HG02588 (cell line): Measurements from ENCODE around the gene EIF4E.
A peak's percentile ranks its signal among the peaks of the same experiment; 100 is the strongest.

ENCODE experiments used
- ATAC-seq: cut with Tn5 transposase; IDR thresholded peaks from one replicate; pipeline ENCODE4 v1.9.1; 2021; ENCODE audit warnings: mild to moderate bottlenecking, moderate library complexity; ENCODE audit not compliant: unreplicated experiment

The EIF4E gene

GRCh38 chr4:98928505-98929340 is at the start of gene EIF4E:
EIF4E (minus strand) TSS chr4:98929133; CDS start chr4:98929112, 21 bp downstream.
- peak; percentile 66 for ATAC-seq

- no peak for ATAC-seq
Observed at GRCh38 chr4:98977557-98977956, 48.6 kb upstream of the EIF4E start.

GRCh38 chr4:98976716-98977115 is 47.8 kb upstream of the EIF4E start:
- ATAC-seq, result no peak

- no peak for ATAC-seq
Observed at GRCh38 chr4:98969878-98970785, 41.2 kb upstream of the EIF4E start.

GRCh38 chr4:98967786-98968329 is 38.9 kb upstream of the EIF4E start:
- ATAC-seq, result no peak

GRCh38 chr4:98966926-98967325 is 38.0 kb upstream of the EIF4E start:
- ATAC-seq, result no peak

GRCh38 chr4:98963538-98964433 is 34.9 kb upstream of the EIF4E start:
- ATAC-seq, result no peak

GRCh38 chr4:98961770-98962169 is 32.8 kb upstream of the EIF4E start:
- ATAC-seq, result no peak

- no peak for ATAC-seq
Observed at GRCh38 chr4:98959411-98959810, 30.5 kb upstream of the EIF4E start.

- no peak for ATAC-seq
Observed at GRCh38 chr4:98958065-98958464, 29.1 kb upstream of the EIF4E start.

GRCh38 chr4:98955229-98955628 is 26.3 kb upstream of the EIF4E start:
- no peak for ATAC-seq

- no peak for ATAC-seq
Observed at GRCh38 chr4:98951710-98952109, 22.8 kb upstream of the EIF4E start.

- ATAC-seq, result no peak
Observed at GRCh38 chr4:98950925-98951324, 22.0 kb upstream of the EIF4E start.

GRCh38 chr4:98946359-98946758 is 17.4 kb upstream of the EIF4E start:
- ATAC-seq, result no peak

GRCh38 chr4:98945297-98945850 is 16.4 kb upstream of the EIF4E start:
- ATAC-seq, result no peak

- peak; percentile 26 for ATAC-seq
Observed at GRCh38 chr4:98939892-98940298, 11.0 kb upstream of the EIF4E start.

GRCh38 chr4:98939438-98939837 is 10.5 kb upstream of the EIF4E start:
- ATAC-seq, result peak; percentile 60

- no peak for ATAC-seq
Observed at GRCh38 chr4:98937986-98938720, 9.2 kb upstream of the EIF4E start.

GRCh38 chr4:98935633-98936032 is 6.7 kb upstream of the EIF4E start:
- no peak for ATAC-seq
